Prostate gland (tissue), 2 donors: ENCODE data around the gene SULT4A1. TPM values are rescaled to one million over a fixed set of nuclear protein-coding genes. Genes with fewer than 3 reads are reported as not detected.

Source experiments
- DNase-seq: peaks from one replicate; pipeline ENCODE4 v3.0.0-alpha.2; 2019; ENCODE audit warnings: low spot score
- H3K27ac ChIP-seq, 2 donors: fragments of 200-600 bp; sonication (generic); 2 replicates each; pipeline ENCODE4 v1.5.1; 2017 to 2019
- H3K27me3 ChIP-seq: fragments of 200-600 bp; sonication (generic); replicated peaks from 2 replicates; pipeline ENCODE4 v1.5.1; 2019; ENCODE audit not compliant: insufficient read depth
- H3K36me3 ChIP-seq, 2 donors: fragments of 200-600 bp; sonication (generic); 1 replicate in 1 of 2; 2 replicates in 1 of 2; pipeline versions ENCODE4 v1.5.1 to v1.8.1; 2017 to 2019
- H3K4me1 ChIP-seq: fragments of 200-600 bp; sonication (generic); replicated peaks from 2 replicates; pipeline ENCODE4 v1.5.1; 2019
- H3K4me3 ChIP-seq, 2 donors: fragments of 200-600 bp; sonication (generic); 2 replicates each; pipeline ENCODE4 v1.5.1; 2017 to 2019
- H3K9me3 ChIP-seq: fragments of 200-600 bp; sonication (generic); 2 replicates; pipeline ENCODE4 v1.5.1; 2017
- CTCF ChIP-seq, 4 experiments: fragments of 200-600 bp in 2 of 4; fragments of 450-650 bp in 2 of 4; sonication (generic) in 2 of 4; IDR thresholded peaks; 1 replicate in 3 of 4; 2 replicates in 1 of 4; pipeline ENCODE4 v1.5.1; 2016 to 2019; ENCODE audit warnings: antibody characterized with exemption in 4 of 4, mild to moderate bottlenecking in 2 of 4, moderate library complexity in 2 of 4
- POLR2A ChIP-seq: fragments of 450-650 bp; IDR thresholded peaks from one replicate; pipeline ENCODE4 v1.6.1; 2016; ENCODE audit warnings: antibody characterized with exemption, mild to moderate bottlenecking
- POLR2AphosphoS5 ChIP-seq: sonication (generic); formaldehyde crosslinking; IDR thresholded peaks from one replicate; pipeline ENCODE4 v1.6.1; 2017; ENCODE audit warnings: antibody characterized with exemption
- WGBS: methylation state at CpG from one replicate; pipeline ENCODE4 v1.1.5; 2018; 5-methylcytosine and 5-hydroxymethylcytosine counted together
- intact Hi-C: fragments of 100-400 bp; cut with DNase I; formaldehyde crosslinking; loops from one replicate; pipeline ENCODE4 v1.14.2; 2022
- small RNA-seq, 2 donors: library from RNA; depleted of rRNA; stranded (forward); fragments of <200 nt; gene quantifications; one replicate each; pipeline ENCODE3, GENCODE V24; 2016
- total RNA-seq, 2 donors: library from RNA; depleted of rRNA; stranded (reverse); fragments of >200 nt; gene quantifications; one replicate each; pipeline ENCODE4 v1.1.0, GENCODE V29; 2016

The SULT4A1 gene
- total RNA-seq, 2 donors from 2014 or later = 0.14 to 3.3 TPM

- no peak for DNase-seq
These were observed 78.5 kb downstream of the SULT4A1 start for GRCh38 chr22:43783777-43784176.

GRCh38 chr22:43782448-43782847 is 79.9 kb downstream of the SULT4A1 start:
- no peak for DNase-seq
- intact Hi-C loops = no loop called here
- 78% methylated on average over 3 of the region's 3 CpGs for WGBS
- Histone ChIP-seq H3K27ac (no peak overlapping the region), H3K27me3 (no peaks in the 10 kb centered on the region), H3K4me1 (no peaks in the 10 kb centered on the region), H3K36me3 (no peaks in the 10 kb centered on the region), H3K4me3 (no peak overlapping the region), H3K9me3 (no peaks in the 10 kb centered on the region)
- no peak for TF ChIP-seq POLR2AphosphoS5
- no peak for TF ChIP-seq CTCF (IDR thresholded peaks at IDR 0.05)
- no peak for TF ChIP-seq POLR2A

More at GRCh38 chr22:43783777-43784176, 78.5 kb downstream of the SULT4A1 start:
- Histone ChIP-seq H3K36me3 (no peaks in the 10 kb centered on the region), H3K27ac (no peak overlapping the region), H3K4me1 (no peaks in the 10 kb centered on the region), H3K9me3 (no peaks in the 10 kb centered on the region), H3K27me3 (no peaks in the 10 kb centered on the region), H3K4me3 (no peak overlapping the region)
- 96% methylated on average over 2 of the region's 2 CpGs for WGBS
- no peak for TF ChIP-seq CTCF (IDR thresholded peaks at IDR 0.05)
- TF ChIP-seq POLR2A = no peak
- TF ChIP-seq POLR2AphosphoS5 = no peak
- intact Hi-C loops = no loop called here

GRCh38 chr22:43777286-43777685 is 85.0 kb downstream of the SULT4A1 start:
- Histone ChIP-seq H3K36me3 (no peaks in the 10 kb centered on the region), H3K4me1 (no peaks in the 10 kb centered on the region), H3K4me3 (no peak overlapping the region), H3K27ac (no peak overlapping the region), H3K27me3 (no peaks in the 10 kb centered on the region), H3K9me3 (no peaks in the 10 kb centered on the region)
- 39% methylated on average over 4 of the region's 4 CpGs for WGBS
- DNase-seq = no peak
- TF ChIP-seq POLR2AphosphoS5 (no peak), CTCF (IDR thresholded peaks at IDR 0.05) (no peak), POLR2A (no peak)
- intact Hi-C loops = no loop called here

GRCh38 chr22:43776081-43776670 is 86.1 kb downstream of the SULT4A1 start:
- Histone ChIP-seq H3K27ac (no peak overlapping the region), H3K4me3 (no peak overlapping the region), H3K4me1 (no peaks in the 10 kb centered on the region), H3K36me3 (no peaks in the 10 kb centered on the region), H3K27me3 (no peaks in the 10 kb centered on the region), H3K9me3 (no peaks in the 10 kb centered on the region)
- no peak for TF ChIP-seq CTCF (IDR thresholded peaks at IDR 0.05)
- no peak for TF ChIP-seq POLR2A
- TF ChIP-seq POLR2AphosphoS5 = no peak
- intact Hi-C loops = no loop called here
- WGBS = 74% methylated on average over 9 of the region's 9 CpGs
- DNase-seq = no peak

Small RNAs within 50 kb of the gene (small RNA-seq; reads per million reads assigned to genes)
- gene HMGN2P9 = 0 reads per million in 2 donors

Other genes starting within 250 kb of the SULT4A1 start
- 10 to 100 TPM in 1 of 2 donors, 1 to 10 TPM in 1; 3.3 to 10.5 TPM for gene EFCAB6, start 50.2 kb downstream of the SULT4A1 start, total RNA-seq
- gene PNPLA5, start 29.5 kb upstream of the SULT4A1 start, total RNA-seq = not detected
- under 1 TPM; 0.14 to 0.28 TPM for gene PNPLA3, start 61.3 kb upstream of the SULT4A1 start, total RNA-seq
- 10 to 100 TPM; 32.3 to 43.2 TPM for gene SAMM50, start 92.9 kb upstream of the SULT4A1 start, total RNA-seq
- 10 to 100 TPM; 11.7 to 28.4 TPM for gene PARVB, start 161.8 kb upstream of the SULT4A1 start, total RNA-seq